Rectal smooth muscle tissue (tissue), 1 donor: ENCODE results near the gene BTBD9.

Experiments
- H3K27ac ChIP-seq: one replicate; pipeline ENCODE4 v1.7.0; 2013; ENCODE audit warnings: low read depth, low read length, inconsistent platforms
- H3K27me3 ChIP-seq: one replicate; pipeline ENCODE4 v1.7.0; 2013; ENCODE audit warnings: low read length; ENCODE audit not compliant: control insufficient read depth, insufficient read depth
- H3K36me3 ChIP-seq: one replicate; pipeline ENCODE4 v1.7.0; 2013; ENCODE audit warnings: low read length; ENCODE audit not compliant: control insufficient read depth, insufficient read depth
- H3K4me1 ChIP-seq: one replicate; pipeline ENCODE4 v1.7.0; 2013; ENCODE audit warnings: low read length; ENCODE audit not compliant: control insufficient read depth, insufficient read depth
- H3K4me3 ChIP-seq: one replicate; pipeline ENCODE4 v1.7.0; 2013; ENCODE audit warnings: low read length
- H3K9ac ChIP-seq: one replicate; pipeline ENCODE4 v1.7.0; 2013; ENCODE audit warnings: low read length

The BTBD9 gene

GRCh38 chr6:38479331-38479730 is 160.4 kb downstream of the BTBD9 start:
- Histone ChIP-seq H3K36me3 (no peaks in the 10 kb centered on the region), H3K4me1 (no peaks in the 10 kb centered on the region), H3K4me3 (no peak overlapping the region), H3K9ac (no peak overlapping the region), H3K27me3 (no peaks in the 10 kb centered on the region), H3K27ac (no peak overlapping the region)

- Histone ChIP-seq H3K4me3 (no peak overlapping the region), H3K36me3 (no peaks in the 10 kb centered on the region)
Measured at GRCh38 chr6:38477680-38478260, 162.0 kb downstream of the BTBD9 start.

GRCh38 chr6:38476888-38477287 is 162.8 kb downstream of the BTBD9 start:
- no peak overlapping the region for H3K9ac ChIP-seq
- no peak overlapping the region for H3K27ac ChIP-seq
- no peaks in the 10 kb centered on the region for H3K4me1 ChIP-seq
- no peak overlapping the region for H3K4me3 ChIP-seq
- no peaks in the 10 kb centered on the region for H3K27me3 ChIP-seq
- no peaks in the 10 kb centered on the region for H3K36me3 ChIP-seq

More at GRCh38 chr6:38477680-38478260, 162.0 kb downstream of the BTBD9 start:
- H3K27ac ChIP-seq: no peak overlapping the region
- H3K27me3 ChIP-seq: no peaks in the 10 kb centered on the region
- H3K4me1 ChIP-seq: no peaks in the 10 kb centered on the region
- no peak overlapping the region for H3K9ac ChIP-seq

GRCh38 chr6:38476141-38476540 is 163.6 kb downstream of the BTBD9 start:
- Histone ChIP-seq H3K9ac (no peak overlapping the region), H3K4me3 (no peak overlapping the region), H3K4me1 (no peaks in the 10 kb centered on the region), H3K27ac (no peak overlapping the region), H3K27me3 (no peaks in the 10 kb centered on the region), H3K36me3 (no peaks in the 10 kb centered on the region)

- no peaks in the 10 kb centered on the region for H3K4me1 ChIP-seq
Measured at GRCh38 chr6:38470548-38470947, 169.2 kb downstream of the BTBD9 start.

GRCh38 chr6:38467566-38467965 is 172.2 kb downstream of the BTBD9 start:
- no peaks in the 10 kb centered on the region for H3K36me3 ChIP-seq
- H3K27me3 ChIP-seq: no peaks in the 10 kb centered on the region
- no peak overlapping the region for H3K27ac ChIP-seq
- no peak overlapping the region for H3K4me3 ChIP-seq
- H3K4me1 ChIP-seq: no peaks in the 10 kb centered on the region
- H3K9ac ChIP-seq: no peak overlapping the region

More at GRCh38 chr6:38470548-38470947, 169.2 kb downstream of the BTBD9 start:
- no peaks in the 10 kb centered on the region for H3K36me3 ChIP-seq
- H3K27ac ChIP-seq: no peak overlapping the region
- no peak overlapping the region for H3K9ac ChIP-seq
- H3K4me3 ChIP-seq: no peak overlapping the region
- no peaks in the 10 kb centered on the region for H3K27me3 ChIP-seq

- H3K4me3 ChIP-seq: no peak overlapping the region
- no peaks in the 10 kb centered on the region for H3K4me1 ChIP-seq
- H3K36me3 ChIP-seq: no peaks in the 10 kb centered on the region
- no peaks in the 10 kb centered on the region for H3K27me3 ChIP-seq
- H3K27ac ChIP-seq: no peak overlapping the region
- no peak overlapping the region for H3K9ac ChIP-seq
Measured at GRCh38 chr6:38460186-38460585, 179.5 kb downstream of the BTBD9 start.

GRCh38 chr6:38459291-38459690 is 180.4 kb downstream of the BTBD9 start:
- no peaks in the 10 kb centered on the region for H3K36me3 ChIP-seq
- no peaks in the 10 kb centered on the region for H3K4me1 ChIP-seq
- no peaks in the 10 kb centered on the region for H3K27me3 ChIP-seq
- H3K27ac ChIP-seq: no peak overlapping the region
- no peak overlapping the region for H3K9ac ChIP-seq
- no peak overlapping the region for H3K4me3 ChIP-seq

- H3K36me3 ChIP-seq: no peaks in the 10 kb centered on the region
- no peak overlapping the region for H3K4me3 ChIP-seq
- no peaks in the 10 kb centered on the region for H3K27me3 ChIP-seq
- no peak overlapping the region for H3K27ac ChIP-seq
- no peaks in the 10 kb centered on the region for H3K4me1 ChIP-seq
- H3K9ac ChIP-seq: no peak overlapping the region
Measured at GRCh38 chr6:38453861-38454260, 185.9 kb downstream of the BTBD9 start.

- Histone ChIP-seq H3K9ac (no peak overlapping the region), H3K4me3 (no peak overlapping the region), H3K27me3 (no peaks in the 10 kb centered on the region), H3K27ac (no peak overlapping the region), H3K36me3 (no peaks in the 10 kb centered on the region), H3K4me1 (no peaks in the 10 kb centered on the region)
Measured at GRCh38 chr6:38452816-38453660, 186.7 kb downstream of the BTBD9 start.

GRCh38 chr6:38450717-38451116 is 189.0 kb downstream of the BTBD9 start:
- H3K27ac ChIP-seq: no peak overlapping the region
- no peaks in the 10 kb centered on the region for H3K27me3 ChIP-seq
- H3K4me1 ChIP-seq: no peaks in the 10 kb centered on the region
- H3K9ac ChIP-seq: no peak overlapping the region
- H3K4me3 ChIP-seq: no peak overlapping the region
- no peaks in the 10 kb centered on the region for H3K36me3 ChIP-seq

- no peaks in the 10 kb centered on the region for H3K4me1 ChIP-seq
- no peak overlapping the region for H3K9ac ChIP-seq
- no peaks in the 10 kb centered on the region for H3K36me3 ChIP-seq
- H3K27ac ChIP-seq: no peak overlapping the region
- H3K27me3 ChIP-seq: no peaks in the 10 kb centered on the region
- H3K4me3 ChIP-seq: no peak overlapping the region
Measured at GRCh38 chr6:38445925-38446324, 193.8 kb downstream of the BTBD9 start.

- Histone ChIP-seq H3K9ac (no peak overlapping the region), H3K36me3 (no peaks in the 10 kb centered on the region), H3K4me1 (no peaks in the 10 kb centered on the region), H3K4me3 (no peak overlapping the region), H3K27ac (no peak overlapping the region), H3K27me3 (no peaks in the 10 kb centered on the region)
Measured at GRCh38 chr6:38445336-38445735, 194.4 kb downstream of the BTBD9 start.
